ENCODE results near the gene PSD4.

Gene PSD4

DNA sequence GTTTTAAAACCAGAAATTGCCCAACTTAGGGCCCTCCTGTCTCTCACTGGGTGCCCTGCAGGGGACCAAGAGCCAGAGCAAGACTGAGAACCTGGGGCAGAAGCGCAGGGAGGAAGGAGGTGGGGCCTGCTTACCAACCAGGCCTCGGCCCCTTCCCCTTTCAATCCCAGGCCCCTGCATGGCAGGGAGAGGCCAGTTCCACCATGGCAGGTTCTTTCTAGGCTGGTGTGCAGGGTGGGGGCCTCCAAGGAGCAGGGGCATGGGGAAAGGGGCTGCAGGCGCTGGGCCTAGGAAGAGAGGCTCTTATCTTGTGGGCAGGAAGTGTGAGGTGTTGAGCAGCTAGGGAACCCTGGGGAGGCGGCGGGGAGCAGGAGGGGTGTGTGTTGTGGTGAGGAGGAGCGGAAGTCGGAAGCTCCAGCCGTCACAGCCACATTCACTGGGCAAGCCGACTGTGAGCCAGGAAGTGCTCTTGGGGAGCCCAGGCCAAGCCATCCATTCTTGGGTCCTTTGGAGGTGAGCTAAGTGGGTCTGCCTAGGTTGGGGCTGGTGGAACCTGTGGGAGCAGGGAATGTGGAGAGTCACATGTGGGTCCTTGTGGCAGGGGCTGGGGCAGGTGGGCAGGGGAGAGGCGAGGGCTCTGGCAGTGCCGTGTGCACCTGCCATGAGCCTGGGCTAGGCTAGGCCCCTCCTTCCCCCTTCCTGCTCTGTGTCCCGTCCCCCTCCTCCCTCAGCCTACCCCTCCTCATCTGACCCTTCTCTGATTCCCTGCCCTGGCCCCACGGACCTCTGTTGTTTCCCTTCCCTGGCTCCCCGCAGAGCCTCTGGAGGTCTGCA lies at the start of gene PSD4:
TSS of gene PSD4 (plus strand) at position 430 of the 834 bp plus-strand sequence. CDS start 8,486 bp downstream, outside the sequence.
- peak; percentile 93 for DNase-seq

DNA sequence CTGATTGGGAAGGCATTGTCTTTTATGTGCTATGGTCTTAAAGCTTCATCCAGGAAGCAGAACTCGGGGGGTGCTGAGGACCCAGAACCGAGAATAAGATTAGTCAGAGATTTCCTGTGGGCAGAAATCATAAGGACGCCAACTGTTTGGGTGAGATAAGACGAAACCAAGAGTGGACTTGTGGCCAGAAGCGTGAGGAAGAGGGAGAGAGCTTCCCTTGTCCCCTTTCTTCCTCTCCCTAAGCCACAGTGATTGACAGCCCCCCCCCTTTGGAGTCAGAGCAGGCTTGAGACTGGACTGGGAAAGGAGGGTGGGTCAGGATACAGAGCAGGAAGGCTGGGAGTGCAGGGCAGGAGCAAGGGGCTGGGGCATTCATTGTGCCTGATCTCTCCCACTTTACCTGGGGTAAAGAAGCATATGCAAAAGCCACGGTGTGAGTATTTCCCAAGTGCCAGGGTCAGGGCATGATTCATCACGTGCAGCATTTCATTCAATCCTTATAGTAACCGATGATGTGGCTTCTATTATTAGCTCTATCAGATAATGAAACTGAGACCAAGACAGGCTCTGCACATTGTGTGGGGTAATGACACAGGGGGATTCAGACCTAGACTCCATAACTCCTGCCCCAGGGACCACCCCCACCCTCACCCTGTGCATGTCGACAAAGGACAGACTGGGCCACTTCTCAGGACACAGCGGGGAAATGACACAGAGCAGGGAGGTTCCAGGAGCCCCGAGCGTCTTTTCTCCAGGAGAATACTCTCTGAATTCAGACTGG lies 49.4 kb upstream of the PSD4 start:
- DNase-seq: peak; percentile 35

DNA sequence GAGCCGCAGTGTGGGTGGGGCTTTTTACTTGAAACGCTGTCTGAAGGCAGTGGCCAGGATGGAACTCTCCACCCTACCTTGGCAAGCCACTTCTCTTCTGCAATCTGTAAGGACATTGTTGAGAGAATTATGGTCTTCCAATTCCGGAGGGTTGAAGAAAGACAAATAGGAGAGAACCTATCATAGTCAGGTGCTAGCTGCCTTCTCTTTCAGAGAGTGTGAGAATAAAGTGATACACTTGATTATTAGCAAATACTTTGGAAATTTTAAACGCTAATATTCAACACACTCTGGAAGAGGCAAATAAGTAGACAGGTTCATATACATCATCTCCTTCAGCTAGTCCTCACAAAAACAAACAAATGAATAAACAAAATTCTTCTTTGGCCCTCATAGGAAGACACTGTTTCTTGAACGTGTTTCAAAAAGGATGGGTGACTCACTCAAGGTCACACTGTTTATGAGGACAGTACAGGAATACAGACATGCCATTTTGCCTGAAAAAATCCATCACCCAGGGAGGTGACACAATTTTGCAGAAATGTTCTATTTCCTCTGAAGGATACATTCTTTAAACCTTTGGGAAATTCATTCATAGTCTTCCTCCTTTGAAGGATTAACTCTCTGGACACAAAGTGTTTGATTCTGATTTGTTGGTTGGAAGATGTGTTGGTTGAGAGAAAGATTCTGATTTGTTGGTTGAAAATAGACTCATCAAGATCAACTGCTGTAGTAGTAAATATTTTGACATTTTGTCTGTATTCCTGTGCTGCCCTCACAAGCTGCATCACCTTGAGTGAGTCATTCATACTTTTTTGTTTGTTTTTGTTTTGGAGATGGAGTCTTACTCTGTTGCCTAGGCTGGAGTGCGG lies 48.6 kb upstream of the PSD4 start:
- DNase-seq: no peak

DNA sequence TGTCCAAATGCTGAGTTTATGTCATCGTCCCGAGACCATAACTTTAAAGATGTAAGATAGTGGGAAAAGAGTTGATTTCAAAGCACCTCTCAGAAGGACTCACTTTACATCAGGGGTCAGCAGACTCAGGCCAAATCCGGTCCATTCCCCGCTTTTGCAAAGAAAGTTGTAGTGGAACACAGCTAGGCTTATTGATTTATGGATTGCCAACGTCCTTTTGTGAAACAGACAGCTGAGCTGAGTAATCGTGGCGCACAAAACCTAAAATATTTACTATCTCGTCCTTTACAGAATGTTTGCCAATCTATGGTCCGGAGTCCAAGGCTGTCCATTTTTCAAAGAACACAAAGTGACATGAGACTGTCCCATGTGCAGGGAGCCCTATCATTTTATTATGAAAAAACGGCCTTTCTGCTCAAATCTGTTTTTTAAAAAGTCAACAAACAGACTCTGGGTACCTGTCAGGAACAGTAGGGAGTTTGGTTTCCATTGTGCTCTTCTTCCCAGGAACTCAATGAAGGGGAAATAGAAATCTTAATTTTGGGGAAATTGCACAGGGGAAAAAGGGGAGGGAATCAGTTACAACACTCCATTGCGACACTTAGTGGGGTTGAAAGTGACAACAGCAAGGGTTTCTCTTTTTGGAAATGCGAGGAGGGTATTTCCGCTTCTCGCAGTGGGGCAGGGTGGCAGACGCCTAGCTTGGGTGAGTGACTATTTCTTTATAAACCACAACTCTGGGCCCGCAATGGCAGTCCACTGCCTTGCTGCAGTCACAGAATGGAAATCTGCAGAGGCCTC lies 46.7 kb upstream of the PSD4 start, which contains the start of gene IL1RN:
TSS of gene IL1RN (plus strand) at position 754 of the 801 bp plus-strand sequence. CDS start at position 781, 27 bp downstream.
- DNase-seq: no peak

DNA sequence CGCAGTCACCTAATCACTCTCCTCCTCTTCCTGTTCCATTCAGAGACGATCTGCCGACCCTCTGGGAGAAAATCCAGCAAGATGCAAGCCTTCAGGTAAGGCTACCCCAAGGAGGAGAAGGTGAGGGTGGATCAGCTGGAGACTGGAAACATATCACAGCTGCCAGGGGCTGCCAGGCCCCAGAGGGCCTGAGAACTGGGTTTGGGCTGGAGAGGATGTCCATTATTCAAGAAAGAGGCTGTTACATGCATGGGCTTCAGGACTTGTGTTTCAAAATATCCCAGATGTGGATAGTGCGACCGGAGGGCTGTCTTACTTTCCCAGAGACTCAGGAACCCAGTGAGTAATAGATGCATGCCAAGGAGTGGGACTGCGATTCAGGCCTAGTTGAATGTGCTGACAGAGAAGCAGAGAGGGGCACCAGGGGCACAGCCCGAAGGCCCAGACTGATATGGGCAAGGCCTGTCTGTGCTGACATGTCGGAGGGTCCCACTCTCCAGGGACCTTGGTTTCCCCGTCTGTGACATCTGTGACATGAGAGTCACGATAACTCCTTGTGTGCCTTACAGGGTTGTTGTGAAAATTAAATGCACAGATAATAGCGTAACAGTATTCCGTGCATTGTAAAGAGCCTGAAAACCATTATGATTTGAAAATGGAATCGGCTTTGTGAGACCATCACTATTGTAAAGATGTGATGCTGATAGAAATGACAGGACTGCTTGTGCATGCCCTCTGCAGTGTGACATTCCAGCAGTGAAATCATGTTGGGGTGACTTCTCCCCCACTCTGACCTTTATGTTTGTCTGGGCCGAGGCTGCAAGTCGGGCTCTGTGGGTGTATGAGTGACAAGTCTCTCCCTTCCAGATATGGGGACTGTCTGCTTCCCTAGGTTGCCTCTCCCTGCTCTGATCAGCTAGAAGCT lies 45.9 kb upstream of the PSD4 start:
- no peak for DNase-seq

DNA sequence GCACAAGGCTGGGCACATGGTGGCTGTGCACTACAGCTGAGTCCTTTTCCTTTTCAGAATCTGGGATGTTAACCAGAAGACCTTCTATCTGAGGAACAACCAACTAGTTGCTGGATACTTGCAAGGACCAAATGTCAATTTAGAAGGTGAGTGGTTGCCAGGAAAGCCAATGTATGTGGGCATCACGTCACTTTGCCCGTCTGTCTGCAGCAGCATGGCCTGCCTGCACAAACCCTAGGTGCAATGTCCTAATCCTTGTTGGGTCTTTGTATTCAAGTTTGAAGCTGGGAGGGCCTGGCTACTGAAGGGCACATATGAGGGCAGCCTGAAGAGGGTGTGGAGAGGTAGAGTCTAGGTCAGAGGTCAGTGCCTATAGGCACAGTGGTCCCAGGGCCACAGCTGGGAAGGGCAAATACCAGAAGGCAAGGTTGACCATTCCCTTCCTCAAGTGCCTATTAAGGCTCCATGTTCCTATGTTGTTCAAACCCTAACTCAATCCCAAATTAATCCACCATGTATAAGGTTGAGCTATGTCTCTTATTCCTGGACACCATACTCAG lies 44.2 kb upstream of the PSD4 start:
- DNase-seq: no peak

DNA sequence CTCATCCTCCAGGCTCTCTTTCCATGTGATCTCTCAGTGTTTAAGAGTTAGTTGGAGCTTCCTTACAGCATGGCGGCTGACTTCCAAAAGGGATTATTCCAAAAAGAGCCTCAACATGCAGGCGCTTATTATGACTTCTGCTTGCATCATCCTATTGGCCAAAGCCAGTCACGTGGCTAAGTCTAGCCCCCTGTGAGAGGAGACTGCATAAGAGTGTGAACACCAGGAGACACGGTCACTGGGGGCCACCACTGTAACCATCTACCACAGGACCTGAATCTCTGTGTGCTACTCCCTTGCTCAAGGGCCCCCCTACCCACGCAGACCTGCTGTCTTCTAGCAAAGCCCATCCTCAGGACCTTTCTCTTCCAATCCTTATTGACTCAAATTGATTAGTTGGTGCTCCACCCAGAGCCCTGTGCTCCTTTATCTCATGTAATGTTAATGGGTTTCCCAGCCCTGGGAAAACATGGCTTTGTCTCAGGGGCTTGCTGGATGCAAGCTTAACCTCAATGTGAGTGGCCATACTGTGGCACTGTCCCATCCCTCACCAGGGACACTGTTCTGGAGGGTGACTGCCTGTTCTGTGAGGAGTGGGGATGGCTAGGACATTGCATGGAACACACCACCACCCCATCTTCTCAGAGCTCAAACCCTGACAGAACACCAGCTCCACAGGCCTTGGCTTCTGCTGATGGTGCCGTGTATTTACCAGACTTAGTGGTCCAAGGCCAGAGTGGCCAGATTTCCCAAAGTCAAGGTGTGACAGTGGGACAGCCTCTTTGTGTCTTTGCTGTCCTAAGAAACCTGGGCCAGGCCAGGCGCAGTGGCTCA lies 42.2 kb upstream of the PSD4 start:
- DNase-seq: no peak

DNA sequence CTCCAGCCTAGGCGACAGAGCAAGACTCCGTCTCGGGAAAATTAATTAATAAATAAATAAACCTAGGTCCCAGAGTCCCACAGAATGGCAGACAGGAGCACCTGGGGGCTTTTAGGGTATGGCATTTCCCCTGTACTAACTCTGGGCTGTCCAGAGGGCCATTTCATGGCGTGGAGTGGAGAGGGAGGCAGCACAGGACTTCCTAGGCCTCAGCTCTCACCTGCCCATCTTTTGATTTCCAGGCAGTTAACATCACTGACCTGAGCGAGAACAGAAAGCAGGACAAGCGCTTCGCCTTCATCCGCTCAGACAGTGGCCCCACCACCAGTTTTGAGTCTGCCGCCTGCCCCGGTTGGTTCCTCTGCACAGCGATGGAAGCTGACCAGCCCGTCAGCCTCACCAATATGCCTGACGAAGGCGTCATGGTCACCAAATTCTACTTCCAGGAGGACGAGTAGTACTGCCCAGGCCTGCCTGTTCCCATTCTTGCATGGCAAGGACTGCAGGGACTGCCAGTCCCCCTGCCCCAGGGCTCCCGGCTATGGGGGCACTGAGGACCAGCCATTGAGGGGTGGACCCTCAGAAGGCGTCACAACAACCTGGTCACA lies 41.3 kb upstream of the PSD4 start:
- DNase-seq: no peak

DNA sequence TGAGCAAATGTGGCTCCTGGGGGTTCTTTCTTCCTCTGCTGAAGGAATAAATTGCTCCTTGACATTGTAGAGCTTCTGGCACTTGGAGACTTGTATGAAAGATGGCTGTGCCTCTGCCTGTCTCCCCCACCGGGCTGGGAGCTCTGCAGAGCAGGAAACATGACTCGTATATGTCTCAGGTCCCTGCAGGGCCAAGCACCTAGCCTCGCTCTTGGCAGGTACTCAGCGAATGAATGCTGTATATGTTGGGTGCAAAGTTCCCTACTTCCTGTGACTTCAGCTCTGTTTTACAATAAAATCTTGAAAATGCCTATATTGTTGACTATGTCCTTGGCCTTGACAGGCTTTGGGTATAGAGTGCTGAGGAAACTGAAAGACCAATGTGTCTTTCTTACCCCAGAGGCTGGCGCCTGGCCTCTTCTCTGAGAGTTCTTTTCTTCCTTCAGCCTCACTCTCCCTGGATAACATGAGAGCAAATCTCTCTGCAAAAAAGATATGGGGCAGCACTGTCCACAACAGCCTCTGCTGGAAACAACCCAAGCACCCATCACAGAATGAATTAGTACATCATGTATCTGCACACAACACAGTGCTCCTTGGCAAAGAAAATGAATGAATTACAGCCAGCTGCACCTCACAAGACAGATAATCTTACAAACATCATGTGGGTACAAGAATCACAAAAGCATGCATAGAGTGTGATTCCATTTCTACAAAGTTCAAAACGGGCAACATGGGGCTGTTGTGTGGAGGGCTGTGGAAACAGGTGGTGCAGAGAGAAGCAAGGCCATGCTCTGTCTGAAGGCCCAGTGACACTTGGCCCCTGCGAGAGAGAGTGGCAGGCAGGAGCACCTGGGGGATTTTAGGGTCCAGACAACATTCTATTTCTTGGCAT lies 39.8 kb upstream of the PSD4 start:
- no peak for DNase-seq

DNA sequence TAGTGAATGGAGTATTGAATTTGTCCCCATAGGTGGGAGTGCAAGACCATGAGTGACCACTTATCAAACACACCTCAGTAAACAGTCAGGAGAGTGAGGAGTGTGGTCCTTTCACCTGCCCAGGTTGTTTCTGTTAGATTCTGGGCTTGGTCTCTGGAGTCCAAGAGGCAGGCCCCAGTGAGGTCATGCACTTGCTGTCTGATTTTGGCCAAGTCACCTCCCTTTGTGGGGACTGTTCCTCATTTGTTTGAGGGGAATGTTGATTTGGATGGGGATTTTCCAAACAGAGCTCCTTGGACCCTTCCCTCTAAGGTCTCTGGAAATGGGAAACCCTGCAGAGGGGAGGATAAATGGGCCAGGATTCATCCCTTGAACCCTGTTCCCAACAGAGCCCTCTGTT lies 39.1 kb upstream of the PSD4 start:
- DNase-seq: no peak

DNA sequence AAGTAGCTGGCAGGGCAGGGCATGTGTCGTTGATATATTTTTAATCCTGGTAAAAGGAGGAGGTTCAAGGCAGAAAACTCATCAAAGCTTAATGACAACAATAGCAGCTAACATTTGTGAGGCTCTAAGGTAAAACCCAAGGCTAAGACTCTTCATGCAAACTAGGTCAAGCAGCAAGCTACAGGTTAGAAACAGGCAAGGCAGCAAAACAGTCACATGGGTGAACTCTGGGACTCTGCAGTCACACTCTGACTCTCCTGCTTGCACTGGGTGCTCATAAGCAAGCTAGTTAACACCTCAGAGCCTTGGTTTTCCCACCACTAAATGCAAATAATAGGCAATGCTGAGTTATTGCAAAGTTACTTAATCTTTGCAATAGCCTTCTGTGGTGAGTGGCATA lies 38.5 kb upstream of the PSD4 start:
- DNase-seq: no peak

DNA sequence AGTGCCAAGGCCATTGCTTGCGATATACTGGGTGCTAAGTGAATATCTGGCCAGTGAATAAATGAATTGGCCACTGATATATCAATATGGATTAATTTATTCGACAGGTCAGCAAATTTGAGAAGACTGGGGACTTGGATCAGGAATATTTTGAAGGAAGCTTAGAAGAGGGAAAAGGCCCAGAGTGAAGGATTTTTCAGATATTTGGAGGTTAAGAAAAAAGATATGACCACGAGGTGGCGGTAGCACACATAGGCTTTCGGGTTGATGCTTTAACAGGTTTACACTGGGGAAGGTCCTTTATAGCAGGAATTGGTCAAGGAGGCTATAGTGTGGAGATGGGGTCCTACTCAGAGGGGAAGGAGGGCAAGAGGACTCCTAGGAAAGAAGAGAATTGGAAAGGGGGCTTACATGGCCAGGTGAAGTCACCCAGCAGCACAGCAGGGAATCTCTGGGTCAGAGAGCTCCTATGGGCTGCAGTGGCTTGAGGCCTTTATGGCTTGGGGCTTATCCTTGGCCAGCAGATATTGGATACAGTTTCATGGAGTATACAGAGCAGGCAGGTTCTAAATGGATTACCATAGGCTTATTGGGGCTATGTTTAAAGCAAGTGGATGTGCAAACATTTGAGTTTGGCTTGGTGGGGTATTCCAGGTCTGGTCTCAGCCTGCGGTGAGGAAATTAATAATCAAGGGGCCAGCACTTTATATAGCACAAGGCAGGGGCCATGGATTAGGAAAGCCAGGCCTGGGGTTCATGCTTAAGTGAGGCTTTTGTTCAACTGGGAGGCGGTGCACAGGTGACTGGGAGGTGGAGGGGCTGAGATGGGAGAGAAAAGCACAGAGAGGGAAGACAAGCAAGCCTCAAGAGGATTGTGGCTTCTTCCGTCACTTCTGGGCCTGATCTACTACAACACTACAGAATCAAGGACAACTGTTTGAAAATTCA lies 36.7 kb upstream of the PSD4 start:
- peak; percentile 64 for DNase-seq

DNA sequence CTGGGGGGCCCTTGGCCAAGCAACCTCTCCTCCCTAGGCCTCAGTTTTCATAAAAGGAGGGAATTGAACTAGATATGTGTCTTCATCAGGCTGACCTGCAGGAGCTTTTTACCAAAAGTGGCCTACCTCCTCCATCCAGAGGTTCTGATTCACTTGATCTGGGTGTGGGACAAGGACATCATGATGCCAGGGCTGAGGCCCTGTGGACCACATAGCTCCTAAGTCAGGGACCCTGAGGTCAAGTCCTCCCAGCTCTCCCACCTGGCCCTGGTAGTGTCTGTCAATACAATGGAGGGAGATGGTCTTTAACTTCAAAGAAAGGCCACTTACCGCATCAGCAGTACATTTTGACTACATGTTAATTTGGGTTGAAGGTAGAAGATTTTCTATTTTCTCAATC lies 35.9 kb upstream of the PSD4 start:
- no peak for DNase-seq

DNA sequence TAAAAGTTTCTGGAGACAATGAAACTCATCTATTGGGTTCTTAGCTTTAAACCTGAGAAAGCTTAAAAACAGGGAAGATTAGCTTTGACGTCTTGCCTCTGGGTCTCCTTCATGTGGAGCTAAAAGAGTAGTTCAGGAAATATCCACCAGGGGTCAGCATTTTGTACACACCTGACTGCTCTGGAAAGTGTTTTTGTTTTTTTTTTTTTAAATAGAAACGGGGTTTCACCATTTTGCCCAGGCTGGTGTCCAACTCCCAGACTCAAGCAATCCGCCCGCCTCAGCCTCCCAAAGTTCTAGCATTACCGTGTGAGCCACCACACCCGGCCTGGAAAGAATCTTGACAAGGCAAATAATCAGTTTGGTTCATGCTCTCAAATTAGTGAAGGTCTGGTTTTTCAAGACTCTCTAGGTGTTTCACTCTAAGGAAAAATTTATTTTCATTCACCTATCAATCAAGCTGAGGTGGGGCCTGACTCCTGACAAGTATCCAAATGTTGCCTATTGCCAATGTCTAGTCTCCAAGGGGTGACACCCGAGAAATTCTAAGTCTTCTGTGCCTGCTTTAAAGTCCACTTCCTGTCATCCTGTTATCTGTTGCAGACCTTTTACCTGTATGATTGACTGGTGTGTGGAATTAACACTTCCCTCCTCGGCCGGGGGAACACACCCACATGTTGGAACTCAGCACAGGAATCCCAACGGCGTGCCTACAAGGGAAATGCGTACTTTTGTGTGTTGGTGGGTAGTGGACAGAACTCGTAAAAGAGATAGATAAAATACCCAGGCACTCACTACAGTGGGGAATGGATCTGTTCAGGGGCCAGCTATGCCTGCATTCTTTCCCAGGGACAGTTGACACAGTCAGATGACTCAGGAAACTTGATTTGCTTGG lies 35.1 kb upstream of the PSD4 start:
- DNase-seq: peak; percentile 85

DNA sequence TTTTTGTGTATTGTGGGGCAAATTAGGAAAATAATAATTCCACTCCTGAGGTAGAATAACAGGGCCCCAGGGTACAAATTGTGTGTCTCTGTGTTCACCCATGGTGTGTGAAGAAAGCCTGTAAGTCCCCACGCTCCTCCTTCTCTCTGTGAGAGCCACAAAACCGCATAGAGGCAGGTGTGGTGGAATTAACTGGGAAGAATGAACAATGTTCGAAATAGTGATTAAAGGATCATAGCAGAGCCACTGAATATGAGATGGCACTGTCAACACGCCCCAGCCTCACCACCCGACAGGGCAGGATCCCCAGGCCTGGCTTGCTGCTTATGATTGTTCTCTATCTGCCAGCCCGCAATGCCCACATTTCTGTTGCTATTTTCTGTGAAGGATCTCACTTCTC lies 32.3 kb upstream of the PSD4 start:
- no peak for DNase-seq

DNA sequence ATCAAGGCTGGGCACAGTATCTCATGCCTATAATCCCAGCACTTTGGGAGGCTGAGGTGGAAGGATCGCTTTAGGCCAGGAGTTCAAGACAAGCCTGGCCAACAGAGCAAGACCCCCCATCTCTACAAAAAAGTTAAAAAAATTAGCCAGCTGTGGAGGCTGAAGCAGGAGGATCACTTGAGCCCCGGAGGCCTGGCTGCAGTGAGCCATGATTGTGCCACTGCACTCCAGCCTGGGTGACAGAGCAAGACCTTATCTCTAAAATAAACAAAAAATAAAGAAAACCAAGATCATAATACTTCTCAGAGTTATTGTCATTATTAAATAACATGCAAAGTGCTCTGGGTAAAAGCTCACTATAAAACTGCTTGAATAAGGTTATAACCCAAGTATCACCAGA lies 31.5 kb upstream of the PSD4 start:
- no peak for DNase-seq
